DMS79 (cell line): Measurements from ENCODE around the gene STX1A.

Experiments
- DNase-seq: peaks from one replicate; lab custom pipeline; 2025; lab: John Stamatoyannopoulos, UW

Gene STX1A

DNA sequence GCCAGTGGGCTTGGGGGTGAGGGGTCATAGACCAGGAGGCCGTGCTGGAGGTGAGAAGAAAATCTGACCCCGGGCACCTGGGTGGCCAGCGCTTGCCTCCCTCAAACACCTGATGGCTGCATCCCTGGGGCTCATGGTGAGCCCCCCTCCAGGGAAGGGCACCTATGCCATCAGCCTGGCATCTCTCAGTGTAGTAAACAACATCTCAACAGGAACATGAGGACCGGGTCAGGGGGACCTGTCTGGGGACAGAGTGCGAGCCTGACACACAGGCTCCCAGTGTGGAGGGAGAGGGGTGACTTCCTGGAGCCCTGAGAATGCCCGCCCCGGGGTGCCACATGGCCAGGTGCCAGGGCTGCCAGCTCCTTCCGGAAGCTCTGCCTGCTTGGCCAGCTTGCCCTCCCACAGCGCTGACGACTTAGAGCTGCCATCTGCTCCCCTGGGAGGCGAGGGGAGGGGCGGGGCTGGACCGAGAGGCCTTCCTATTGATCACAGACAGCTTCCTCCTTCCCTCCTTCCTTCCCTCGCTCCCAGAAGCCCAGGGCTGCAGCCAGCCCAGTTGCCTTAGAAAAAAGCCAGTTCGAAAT lies 12.3 kb downstream of the STX1A start:
- DNase-seq = peak; percentile 44

DNA sequence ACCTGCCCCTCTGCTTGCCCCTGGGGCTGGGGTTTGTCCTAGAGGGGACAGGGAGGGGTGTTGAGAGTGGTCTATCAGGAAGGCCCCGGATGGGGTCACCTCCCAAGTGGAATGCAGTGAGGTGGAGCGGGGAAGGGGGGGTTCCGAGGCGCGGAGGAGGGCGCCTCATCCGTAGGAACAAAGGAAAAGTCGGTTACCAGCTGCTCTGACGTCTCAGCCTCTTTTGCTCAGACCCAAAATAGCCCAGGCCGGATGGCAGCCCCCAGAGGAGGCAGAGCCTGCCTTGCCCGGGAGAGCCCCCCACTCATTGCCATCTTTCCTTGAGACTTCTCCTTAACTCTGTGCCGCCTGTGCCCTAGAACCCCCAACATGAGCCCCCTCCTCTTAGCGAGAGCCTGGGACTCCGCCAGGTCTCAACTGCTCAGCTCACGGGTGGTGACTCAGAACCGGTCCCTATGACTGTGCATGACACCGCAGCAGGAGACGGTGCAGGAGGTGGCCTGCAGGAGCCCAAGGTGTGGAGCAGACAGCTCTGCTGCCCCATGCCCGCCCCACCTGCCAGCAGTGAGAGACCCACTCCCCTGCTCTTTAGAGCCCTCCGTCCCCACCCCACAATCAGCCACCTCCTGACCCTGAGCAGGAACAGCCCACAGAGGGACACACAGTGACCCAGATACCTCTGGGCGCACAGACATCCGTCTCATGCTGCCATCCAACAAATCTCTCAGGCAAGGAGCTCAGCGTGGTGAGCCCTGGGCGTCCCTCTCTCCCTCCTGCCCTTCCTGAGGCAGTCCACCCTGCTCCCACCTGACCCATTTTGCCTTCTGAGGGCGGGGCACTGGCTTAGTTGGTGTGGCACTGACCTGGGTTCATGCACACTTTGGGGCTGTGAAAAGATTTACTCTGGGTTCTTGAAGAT lies 13.1 kb downstream of the STX1A start:
- no peak for DNase-seq

DNA sequence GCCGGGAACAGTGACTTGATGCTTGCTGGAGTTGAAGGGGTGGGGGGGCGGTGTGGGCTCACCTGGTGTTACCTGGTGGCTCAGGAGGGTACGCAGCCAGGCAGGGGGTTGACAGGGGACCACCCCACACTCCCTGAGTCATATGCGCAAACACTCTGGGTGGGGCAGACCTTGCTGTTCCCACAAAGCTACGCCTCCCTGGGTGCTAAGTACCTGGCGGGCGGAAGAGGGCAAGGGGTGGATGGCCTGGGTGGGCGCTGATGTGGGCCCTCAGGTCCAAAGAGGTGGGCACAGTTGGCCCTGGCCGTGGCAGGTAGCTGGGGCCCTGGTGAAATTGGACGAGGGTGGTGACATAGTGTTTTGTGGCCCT lies 13.9 kb downstream of the STX1A start:
- DNase-seq = no peak

DNA sequence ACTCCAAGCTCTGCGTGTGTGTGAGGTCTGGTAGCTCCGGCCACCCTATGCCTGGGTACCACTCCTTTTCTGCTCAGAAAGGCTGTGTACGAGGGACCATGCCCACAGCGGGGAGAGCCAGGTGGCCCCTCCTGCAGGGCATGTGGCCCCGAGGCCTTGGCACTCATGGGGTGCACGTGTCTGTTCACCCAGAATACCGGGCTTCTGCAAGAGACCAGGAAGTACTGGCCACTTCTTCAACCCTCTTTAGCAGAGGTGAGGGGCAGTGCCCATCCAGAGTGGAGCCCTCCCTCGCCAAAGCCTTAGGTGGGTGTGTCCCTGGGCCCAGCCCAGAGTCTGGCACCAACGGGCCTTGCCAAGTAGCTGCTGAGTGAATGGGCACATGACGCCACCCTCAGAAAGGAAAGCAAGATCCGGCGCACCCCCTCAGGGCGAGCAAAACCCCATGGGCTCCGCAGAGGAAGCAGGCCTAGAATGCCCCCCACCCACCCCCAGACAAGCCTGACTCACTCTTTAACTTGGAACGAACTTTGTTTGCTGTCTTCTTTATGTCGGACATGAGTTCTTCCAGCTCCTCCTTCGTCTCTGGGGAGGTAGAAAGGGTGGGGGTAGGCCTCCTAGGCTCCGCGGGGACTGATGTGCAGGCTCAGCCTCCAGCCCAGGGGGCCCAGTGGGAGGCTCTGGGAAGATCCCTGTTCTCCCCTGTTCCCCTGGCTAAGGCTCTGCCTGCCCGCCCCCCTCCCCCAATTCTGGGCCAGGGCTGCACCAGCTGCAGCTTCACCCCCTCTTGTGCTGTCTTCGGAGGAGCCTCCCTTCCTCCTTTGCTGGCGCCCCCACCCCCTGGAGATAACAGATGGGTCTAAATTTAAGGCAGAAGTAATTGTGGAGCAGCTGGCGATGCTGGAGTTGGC lies 14.6 kb downstream of the STX1A start:
- DNase-seq = no peak

DNA sequence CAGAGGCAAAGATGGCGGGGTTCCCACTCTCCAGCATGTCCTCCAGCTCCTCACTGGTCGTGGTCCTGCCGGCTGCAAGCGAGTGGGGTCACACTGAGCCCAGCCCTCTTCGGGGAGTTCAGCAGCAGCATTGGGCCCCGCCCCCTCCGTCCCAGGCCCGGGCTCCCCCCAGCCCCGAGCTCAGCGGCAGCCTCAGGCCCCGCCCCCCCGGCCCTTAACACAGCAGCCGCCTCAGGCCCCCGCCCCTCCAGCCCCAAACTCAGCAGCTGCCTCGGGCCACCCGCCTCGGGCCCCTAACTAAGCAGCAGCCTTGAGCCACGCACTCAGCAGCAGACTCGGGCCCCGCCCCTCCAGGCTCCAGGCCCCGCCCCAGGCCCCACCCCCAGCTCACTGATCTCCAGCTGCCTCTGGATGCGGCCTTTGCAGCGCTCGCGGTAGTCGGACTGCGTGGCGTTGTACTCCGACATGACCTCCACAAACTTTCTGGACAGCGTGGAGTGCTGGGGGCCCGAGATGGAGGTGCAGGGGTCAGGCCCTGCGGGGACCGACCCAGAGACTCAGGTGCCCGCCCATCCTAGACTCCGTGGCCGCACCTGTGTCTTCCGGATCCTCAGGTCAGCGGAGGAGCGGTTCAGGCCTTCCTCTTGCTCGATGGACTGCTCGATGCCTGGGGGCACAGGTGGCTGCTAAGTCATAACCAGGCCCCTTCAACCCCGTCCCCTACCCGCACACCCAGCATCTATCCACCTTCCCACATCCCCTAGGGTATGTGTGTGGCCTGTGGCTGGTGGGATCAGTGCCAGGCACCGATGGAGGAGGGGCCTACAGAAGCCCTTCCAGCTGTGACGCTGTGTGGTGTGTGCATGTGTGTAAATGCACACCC lies 15.5 kb downstream of the STX1A start:
- DNase-seq = no peak

DNA sequence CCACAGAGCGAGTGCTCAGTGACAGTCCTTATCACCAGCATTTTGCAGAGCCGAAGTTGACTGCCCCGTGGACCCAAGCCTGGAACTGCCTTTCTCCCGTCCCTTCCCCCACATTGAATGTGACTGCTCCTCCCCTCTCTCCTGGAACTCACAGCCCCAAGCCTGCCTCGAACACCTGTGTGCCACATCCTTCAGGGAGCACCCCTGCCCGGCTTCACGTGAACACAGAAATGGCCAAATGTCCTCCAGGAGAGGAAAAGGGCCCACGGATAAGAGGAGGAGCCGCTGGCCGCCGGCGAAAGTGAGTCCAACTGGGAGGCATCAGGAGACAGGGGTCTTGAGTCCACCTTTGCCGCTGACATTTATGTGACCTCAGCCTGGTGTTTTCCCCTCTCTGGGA lies 16.2 kb downstream of the STX1A start:
- DNase-seq = no peak

DNA sequence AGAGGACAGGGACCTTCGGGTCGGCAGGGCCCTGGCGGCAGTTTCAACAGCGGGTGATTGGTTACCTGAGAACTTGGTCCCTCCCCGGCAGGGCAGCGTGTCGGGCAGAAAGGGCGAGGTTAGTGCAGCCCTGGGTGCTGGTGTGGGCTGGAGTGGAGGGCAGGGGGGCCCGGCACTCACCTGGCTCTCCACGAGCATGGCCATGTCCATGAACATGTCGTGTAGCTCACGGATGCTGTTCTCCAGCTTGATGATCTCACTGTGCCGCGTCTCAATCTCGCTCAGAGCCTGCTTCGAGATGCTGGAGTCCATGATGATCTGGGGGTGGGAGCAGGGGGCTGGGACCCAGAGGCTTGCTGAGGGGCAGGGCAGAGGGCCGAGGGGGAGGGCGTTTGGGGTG lies 16.8 kb downstream of the STX1A start:
- no peak for DNase-seq

DNA sequence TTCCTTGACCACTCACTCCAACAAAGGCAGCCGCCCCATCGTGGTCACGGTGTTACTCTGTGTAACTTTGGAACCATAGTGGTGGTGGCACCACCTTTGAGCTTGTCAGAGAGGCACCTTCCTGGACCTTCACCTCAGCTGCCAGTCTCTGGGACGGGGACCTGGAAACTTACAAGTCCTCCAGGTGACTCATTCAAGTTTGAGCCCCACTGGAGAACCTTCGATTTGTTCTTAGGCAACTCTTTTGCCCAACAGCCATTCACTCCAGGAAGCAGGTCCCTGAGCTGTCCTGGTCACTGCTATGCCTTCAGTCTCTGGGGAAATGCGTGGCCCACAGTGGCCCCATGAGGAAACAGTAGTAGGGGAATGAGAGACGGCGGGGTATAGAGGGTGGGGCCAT lies 17.2 kb downstream of the STX1A start:
- DNase-seq = no peak

DNA sequence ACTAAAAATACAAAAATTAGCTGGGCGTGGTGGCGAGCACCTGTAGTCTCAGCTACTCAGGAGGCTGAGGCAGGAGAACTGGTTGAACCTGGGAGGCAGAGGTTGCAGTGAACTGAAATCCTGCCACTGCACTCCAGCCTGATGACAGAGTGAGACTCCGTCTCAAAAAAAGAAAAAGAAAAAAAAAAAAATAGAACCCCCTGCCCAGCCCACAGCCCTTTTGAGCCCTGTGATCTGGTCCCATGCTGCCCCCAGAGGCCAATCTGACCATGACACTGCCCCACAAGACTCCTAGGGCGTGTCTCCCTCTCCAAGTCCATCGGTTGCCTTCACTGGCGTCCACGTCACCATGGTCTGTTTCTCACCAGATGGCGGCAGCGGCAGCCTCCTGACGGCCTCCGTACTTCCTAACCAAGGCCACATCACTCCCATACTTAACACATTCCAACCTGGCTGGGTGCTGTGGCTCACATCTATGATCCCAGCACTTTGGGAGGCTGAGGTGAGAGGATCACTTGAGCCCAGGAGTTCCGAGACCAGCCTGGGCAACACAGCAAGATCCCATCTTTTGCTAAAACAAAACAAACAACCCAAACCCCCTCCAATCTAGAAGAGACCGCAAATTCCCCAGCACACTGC lies 18.0 kb downstream of the STX1A start:
- no peak for DNase-seq

DNA sequence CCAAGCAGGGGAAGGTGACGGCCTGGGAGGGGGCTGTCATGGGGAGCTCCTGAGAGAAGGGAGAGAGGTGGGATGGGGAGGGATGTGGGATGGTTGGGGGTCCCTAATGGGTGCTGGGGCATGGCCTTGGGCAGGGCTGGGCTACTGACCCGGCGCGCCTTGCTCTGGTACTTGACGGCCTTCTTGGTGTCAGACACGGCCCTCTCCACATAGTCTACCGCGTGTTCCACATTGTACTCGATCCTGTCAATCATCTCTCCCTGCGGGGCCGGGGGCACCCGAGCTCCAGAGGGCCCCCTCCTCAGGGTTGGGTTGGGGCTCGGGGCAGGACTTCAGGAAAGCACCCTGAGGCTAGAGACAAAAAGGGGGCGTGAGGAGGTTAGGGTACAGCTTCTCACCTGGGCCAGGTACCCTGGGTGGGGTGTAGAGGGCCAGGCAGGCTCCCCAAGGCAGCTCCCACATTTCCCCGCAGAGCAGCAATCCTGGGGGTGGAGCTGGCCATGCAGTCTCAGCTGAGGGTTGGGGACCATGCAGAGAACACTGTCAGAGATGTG lies 18.8 kb downstream of the STX1A start:
- DNase-seq = no peak

DNA sequence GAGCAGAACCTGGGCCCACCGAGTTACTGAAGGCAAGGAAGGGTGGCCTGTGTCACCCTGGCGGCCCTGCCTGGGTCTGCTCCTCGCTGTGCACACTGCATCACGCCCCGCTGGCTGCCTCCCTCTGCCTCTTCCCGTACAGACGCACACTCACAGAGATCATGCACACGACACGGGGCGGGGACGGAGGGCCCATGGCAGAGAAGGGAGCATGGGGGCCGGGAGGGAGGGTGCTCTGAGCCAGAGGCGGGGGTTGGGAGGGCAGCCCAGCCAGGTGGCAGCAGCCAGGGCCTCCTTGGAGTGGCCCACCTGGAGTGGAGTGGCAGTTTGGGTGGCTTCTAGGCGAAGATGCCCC lies 19.4 kb downstream of the STX1A start:
- no peak for DNase-seq

DNA sequence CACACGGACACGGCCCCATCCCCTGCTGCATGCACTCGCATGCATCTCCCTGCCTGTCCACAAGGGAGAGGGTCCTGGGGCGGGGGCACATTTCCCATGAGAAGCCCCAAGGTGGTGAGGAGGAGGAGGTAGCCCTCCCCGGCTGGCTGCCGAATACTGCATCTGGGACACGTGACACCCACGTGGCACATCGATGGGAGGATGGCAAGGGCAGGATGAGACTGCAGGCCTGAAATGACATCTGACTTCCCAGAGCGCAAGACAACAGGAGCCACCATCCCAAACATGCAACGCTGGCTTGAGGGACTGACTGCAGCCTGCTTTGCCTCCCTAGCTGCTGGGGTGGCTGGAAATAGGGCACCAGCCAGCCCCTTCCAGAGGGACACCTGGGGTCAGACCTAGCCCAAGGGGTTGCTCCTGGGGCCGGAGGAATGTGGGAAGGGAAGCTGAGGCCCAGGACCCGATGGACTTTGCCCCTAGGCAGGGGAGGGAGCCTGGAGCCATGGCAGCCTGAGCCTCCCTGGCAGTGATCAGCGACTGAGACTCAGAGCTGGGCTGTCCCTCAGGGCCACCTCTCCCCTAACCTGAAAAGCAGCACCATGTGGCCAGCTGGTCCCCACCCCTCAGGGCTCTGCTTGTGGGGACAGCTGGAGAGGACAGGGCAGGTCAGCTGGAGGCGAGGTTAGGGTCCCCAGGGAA lies 19.9 kb downstream of the STX1A start:
- no peak for DNase-seq

DNA sequence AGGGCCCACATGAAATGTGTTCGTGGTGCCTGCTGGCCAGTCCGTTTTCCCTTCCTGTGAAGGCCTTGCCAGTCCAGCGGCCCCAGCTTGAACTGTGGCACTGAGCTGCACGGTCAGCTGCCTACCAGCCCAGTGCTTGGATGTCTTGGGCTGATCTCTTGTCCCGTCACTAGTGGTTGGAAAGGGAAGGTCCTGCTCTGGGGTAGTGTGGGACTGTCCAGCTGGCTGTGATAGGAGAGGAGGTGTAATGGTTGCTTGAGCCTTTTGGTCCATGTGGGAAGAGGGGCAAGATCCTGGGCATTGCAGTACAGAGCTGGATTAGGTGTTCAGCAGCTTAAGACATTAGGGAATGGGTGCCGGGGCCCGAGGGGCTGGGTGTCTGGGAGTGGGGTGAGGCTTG lies 21.1 kb downstream of the STX1A start:
- DNase-seq = no peak

DNA sequence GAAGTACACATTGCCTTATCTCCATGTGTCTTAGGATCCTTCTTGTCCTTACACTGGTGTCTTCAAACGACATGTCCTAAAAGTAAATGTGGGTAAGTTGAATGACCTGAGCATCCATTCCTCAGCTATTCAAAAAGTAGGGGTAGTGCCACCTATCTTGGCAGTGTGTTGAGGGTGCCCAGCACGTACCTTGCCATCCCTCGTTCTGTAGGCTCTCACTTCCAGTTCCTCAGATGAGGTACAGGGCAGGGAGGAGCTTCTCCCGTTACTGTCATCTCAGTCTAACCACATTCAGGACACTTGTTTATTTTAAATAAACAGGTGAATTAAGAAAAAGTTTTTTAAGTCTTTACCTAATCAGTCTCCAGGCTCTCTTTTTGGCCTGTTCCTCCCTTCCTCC lies 23.1 kb downstream of the STX1A start:
- DNase-seq = no peak

DNA sequence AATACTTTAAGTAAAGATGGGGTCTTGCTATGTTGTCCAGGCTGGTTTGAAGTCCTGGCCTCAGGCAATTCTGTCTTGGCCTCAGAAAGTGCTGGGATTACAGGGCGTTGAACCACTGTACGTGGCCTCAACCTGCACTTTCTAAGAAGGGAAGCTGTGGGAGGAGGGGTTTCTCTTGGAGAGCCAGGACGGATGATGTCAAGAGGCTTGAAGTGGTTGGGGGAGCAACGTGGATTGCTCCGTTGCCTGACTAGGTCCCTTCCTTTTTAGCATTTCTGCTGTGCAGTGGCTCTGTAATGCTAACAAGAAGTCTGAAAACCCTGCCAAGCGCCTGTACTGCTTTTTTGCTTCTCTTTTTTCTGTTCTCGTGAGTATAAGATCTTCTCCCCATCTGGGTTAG lies 28.8 kb downstream of the STX1A start:
- no peak for DNase-seq

DNA sequence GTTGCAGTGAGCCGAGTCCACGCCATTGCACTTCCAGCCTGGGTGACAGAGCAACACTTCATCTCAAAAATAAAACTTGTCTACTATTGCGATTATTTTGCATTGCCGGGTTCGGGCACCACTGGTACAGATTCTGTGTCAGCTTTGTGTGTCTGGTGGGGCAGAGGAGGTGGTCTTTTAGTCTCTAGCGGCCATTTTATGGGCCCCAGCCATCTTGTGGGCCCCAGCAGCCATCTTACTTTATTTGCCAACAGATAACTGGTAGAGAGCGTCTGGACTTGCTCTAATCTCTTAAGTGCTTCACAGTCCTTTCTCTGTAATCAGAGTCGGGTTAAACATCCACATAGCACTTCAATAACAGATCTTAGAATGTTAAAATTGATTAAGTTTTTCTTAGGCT lies 31.2 kb downstream of the STX1A start:
- no peak for DNase-seq

DNA sequence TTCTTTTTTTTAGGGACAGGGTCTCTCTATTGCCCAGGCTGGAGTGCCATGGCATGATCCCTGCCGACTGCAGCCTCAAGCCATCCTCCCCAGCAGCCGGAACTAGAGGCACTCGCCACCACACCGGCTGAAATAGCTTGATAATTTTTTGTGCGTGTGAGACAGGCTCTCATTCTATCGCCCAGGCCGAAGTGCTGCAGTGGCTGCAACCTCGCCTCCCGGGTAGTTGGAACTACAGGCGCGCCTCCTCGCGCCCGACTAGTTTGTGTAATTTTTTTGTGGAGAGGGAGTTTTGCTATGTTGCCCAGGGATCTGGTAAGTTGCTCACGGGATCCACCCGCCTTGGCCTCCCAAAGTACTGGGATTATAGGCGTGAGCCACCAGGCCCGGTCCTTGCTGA lies 34.2 kb downstream of the STX1A start:
- DNase-seq = no peak

DNA sequence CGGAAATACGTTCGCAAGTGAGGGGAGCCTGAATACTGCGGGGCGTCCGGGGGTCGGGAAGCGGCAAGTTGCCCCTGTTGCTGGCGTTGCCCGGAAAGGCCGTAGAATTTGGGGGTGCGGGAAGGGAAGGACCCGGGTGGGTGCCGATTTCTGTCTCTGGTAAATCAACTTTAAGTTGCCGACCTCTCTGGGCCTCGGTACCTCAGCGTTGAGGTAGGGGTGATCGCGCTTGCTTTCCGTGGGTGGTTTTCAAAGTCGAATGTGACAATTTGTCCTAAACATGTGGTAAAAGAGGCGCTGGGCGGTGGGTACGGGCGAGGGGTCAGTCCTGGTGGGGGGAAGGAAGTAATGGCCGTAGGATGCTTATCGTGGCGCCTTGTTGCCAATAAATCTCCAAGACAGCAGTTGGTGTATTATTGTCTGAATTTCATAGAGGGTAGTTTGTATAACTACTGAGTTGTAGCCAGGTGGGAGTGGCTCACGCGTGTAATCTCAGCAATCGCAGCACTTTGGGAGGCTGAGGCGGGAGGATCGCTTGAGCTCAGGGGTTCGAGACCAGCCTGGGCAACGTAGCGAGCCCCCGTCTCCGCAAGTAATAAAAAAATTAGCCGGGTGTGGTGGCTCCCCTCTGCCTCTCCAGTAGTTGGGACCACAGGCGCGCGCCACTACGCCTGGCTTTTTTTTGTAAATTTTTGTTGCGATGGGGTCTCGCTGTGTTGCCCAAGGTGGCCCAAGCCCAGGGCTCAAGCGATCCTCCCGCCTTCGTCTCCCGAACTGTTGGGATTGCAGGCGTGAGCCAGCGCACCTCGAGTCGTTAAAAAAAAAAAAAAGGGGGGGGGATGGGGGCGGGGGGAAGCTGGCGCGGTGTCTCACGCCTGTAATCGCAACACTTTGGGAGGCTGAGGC lies 35.4 kb downstream of the STX1A start:
- DNase-seq = no peak

DNA sequence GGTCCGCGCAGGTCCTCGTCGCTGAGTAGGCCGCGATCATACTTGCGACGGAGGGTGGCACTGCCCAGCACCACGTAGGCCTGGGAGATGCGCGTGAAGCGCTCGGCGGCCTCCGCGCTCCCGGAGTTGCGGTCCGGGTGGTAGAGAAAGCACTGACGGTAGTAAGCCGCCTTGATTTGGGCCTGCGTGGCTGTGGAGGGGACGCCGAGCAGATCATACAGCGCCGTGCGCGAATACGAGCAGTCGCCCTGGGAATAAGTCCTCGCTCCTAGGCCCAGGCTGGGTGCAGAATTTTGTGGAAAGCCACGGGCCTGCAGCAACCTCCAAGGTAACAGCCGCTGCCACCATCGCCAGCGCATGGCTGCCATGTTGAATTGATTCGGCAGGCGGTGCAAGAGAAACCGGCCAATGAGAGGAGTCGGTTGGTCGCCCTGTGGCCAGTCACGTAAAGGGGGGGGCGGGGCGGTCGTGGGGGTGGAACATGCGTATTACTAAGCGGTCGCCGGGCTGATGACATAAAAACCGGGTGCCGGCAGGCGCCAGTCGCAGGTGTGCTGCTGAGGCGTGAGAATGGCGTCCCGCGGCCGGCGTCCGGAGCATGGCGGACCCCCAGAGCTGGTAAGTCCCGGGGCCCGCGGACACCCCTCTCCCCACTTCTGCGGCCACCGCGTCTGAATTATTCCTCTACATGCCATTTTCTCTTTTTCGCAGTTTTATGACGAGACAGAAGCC lies 36.2 kb downstream of the STX1A start, which contains the start of the genes BUD23 and DNAJC30:
Gene BUD23 (plus strand): TSS at position 542 of the 732 bp plus-strand sequence. CDS start 29 bp downstream, at position 571.
Gene DNAJC30 (minus strand): TSS at position 398 of the 732 bp plus-strand sequence. CDS start 30 bp downstream, at position 368.
- DNase-seq = peak; percentile 97
